Activated CD8-positive, alpha-beta memory T cell treated with anti-CD3 and anti-CD28 coated beads, Interleukin-2, amount 50 U/mL, for 24 hours (primary cell): ENCODE measurements around the gene RAD51B.

ENCODE experiments used
- DNase-seq: peaks from one replicate; pipeline ENCODE4 v3.0.0-alpha.2; 2020; ENCODE audit errors: extremely low read depth

RAD51B gene

DNA sequence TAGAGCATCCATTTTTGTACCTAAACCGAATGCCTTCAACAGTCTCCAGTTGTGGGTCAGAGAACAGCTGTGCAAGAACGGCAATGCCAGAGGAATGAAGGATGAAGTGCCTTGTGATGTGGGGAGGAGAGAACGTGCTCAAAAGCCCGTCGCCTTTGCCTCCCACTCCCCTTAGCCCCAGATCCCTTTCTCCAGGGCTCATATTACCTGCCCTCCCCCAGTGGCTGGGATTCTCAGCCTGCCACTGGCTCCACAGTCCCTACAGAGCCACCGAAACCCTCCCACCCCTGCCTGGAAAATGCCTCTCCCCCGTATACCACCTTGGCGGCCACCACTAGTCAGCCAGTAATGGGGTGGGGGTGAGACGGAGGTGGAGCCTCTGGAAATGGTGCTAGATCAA is 814.8 kb downstream of the RAD51B start:
- no peak for DNase-seq

DNA sequence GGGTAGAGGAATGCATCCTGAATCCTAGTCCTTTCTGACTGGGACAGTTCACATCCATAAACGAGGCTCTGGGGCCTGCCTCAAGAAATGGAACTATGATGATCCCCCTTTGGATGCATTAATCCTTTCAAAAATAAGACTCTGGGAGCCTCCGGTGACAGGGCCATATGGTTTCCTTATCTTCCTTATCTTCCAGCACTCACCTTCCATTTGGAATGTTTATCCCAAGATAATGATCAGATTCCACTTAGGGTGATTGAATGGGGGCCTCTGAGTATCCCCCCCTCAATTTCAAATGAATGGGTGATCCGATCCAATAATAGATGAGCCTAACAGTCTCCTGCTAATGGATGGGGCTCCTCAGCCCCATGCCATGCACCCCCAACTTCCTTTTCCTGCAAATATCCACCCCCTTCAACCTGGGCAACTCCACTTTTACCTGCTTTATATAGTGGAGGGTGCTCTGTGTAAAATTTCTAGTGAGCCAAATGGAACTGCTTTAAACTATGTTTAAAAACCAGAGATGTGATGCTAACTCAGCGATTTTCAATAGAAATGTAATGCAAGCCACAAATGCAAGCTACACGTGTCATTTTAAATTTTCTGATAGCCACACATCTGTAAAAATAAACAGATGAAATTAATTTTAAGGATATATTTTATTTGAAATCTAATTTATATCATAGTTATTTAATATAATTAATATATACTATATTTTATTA is 815.5 kb downstream of the RAD51B start:
- DNase-seq = no peak

DNA sequence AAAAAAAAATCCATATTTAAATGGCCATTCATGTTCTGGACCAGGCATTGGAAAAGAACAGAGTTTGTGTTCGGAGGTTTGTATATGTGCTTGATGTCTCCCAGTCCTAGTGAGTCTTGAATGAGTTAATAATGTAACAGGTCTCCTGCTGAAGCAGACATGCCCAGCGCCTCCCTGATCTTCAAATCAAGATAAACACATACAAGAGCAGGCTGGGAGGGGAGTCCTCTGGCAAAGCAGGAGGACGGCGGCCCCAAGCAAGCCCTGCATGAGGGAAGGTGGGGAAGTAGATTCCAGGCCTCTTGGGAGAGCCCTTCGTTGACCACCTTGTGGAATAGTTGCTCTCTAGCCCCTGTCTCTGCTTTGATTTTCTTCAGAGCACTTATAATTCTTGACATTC is 817.0 kb downstream of the RAD51B start:
- no peak for DNase-seq

DNA sequence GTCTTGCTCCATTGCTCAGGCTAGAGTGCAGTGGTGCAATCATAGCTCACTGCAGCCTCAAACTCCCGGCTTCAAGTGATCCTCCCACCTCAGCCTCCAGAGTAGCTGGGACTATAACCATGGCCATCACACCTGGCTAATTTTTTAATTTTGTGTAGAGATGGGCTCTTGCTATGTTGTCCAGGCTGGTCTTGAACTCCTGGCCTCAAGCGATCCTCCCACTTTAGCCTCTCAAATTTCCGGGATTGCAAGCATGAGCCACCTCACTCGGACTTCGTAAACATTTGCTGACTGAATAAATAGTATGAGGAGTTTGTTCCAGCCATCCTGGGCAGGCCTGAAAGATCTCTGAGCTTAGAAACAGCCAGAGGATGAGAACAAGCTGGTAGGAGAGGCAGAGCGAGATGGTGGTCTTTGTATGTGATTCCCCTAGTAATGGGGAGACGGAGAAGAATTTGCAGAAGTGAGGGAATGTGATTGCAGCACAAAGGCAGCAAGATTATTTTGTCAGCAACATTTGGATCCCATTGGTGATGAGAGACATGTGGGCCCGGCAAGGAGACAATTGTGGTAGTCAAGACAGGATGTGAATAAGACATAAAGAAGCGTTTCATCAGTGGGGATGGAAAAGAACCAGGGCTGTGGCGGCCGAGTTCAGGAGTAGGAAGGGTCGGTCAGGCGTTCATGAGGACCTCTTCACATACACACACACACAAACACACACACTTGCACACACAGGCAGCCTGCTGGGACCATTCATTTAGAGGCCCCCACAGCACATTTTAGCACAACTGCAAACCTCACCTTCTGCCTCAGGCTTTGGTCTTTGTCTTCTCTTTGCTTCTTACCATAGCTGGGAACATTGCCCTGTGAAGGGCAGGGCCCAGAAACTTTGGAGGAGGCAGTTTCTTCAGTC is 817.8 kb downstream of the RAD51B start:
- DNase-seq = no peak

DNA sequence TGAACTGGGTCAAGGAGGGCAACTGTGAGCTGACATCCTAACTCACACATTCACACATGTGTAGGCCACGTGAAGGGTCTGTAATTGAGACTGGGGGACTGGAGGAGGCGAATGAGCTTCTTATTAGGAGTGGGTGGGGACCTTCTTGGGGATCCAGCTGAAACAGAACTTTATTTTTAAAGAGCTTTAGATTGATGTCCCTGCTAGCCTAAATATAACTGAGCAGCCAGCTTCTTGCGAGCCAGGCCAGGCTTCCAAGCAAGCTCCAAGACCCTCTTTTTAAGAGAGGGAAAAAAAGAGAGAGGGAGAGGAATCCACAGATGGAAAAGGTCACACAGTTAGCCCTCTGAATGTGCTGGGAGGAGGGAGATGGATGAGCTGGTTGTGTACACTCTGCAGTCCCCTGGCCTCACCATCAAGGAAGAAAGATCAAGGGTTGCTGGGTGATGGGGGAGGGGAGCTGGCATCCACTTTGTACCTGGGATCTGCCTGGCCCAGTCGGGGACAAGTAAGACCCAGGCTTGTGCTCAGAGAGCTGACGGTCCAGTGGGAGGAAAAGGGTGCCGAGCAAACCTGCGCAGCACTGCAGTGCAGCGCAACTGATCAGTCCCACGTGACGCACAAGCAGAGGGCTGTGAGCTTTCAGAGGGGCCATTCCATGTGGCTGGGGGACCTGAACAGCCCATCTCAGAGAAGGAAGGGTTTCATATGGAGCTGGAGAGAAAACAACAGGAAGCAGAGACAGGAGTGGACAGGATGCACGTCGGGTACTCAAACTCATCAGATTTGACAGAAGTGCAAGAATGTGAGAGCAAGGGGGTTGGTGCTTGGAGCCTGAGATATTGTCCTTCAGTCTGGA is 818.8 kb downstream of the RAD51B start:
- DNase-seq = no peak

DNA sequence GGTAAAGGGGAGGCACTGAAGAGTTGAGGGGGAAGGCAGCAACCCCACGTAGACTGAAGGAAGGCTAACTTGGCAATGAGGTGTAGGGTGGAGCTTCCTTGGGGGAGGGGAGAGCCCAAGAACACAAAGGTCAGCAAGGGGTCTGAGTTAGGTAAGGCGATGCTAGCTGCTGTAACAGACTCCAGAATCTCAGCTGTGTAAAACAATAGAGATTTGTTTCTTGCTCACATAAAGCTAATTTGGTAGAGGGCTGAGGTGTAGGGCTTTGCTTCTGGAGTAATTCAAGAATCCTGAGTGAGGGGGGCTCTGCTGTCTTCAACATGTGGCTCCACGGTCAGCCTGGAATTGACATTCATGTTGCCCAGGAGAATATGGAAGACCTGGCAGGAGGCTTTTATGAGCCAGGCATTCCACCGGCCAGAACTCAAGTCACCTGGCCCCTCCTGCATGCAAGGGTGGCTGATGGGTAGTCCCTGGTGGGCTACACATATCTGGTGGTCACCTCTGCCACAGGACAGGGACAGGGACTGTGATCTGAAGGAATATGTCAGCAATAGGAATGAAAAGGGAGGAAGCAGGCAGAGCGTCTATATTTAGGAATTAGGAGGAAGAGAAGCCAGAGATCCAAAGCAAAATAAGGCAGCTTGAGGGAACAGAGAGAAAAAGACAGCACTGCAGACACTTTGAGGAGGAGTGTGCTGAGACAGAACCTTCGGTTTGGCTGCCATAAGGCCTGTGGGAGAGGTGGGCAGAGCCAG is 819.6 kb downstream of the RAD51B start:
- no peak for DNase-seq

DNA sequence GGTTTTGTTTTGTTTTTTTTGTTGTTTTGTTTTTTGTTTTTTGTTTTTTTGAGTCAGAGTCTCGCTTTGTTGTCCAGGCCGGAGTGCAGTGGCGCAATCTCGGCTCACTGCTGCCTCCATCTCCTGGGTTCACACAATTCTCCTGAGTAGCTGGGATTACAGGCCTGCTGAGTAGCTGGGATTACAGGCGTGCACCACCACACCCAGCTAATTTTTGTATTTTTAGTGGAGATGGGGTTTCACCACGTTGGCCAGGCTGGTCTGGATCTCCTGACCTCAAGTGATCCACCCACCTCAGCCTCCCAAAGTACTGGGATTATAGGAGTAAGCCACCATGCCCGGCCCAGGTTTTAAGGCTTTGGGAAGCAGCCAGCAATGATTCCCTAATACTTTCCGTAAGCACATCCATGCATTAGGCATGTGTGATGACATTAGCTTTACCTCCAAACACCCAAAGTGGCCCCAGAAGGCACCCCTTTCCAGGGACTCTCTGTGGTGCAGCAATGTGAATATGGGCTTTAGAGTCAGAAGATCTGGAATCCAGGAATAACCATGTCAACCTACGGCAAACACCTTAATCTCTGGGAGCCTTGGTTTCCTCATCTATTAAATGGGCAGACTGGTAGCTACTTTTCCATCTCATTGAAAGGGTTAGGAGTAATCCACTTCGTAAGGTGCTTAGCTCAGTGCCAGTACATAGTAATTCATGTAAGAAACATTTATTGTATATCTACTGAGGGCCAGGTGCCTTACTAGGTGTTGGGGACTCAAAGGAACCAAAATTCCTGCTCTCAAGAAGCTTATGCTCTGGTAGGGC is 820.4 kb downstream of the RAD51B start:
- no peak for DNase-seq

DNA sequence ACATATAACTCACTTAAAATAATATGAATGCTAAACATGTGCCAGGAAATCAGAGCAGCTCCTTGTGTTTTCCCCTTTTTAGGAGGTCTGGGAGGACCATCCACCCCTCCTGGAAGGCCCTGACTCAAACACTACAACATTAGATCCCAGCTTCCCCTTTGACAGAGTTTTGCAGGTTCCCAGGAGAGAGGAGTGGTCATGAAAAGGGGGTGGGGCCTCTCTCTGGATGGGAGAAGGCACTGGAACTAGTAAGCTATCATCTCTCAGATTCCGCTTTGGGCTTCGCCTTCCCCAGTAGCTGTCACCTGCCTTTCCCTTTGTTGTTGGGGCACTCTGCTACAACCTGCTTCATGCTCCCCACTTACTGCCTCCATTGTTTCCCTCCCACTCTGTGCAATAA is 824.1 kb downstream of the RAD51B start:
- no peak for DNase-seq

DNA sequence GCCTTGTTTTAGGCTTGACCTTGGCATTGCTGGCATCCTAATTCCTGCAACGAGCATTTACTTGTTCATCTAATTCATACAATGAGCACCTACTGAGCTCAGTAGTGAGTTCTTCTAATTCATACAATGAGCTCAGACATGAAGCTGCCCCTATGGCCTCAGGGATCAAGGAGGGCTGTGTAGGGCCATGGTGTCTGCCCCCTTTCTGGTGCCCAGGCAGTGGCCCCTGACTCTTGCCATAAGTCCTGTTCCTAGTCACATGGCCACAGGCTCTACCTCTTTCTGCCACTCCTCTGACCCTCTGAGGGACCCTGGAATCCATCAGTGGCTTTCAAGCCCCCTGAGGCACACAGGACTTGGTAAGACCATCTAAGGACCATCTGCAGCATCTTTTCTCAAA is 824.5 kb downstream of the RAD51B start:
- DNase-seq = no peak

DNA sequence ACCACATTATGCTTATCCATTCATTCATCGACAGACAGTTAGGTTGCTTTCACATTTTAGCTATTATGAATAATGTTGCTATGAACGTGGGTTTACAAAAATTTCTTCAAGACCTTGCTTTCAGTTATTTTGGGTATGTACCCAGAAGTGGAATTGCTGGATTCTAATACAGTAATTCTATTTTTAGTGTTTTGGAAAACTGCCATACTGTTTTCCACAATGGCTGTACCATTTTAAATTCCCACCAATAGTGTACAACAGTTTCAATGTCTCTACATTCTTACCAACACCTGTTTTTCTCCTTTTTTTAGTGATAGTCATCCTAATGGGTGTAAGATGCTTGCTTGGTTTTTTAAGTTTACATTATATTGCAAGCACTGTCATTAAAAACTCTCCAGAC is 825.8 kb downstream of the RAD51B start:
- no peak for DNase-seq

DNA sequence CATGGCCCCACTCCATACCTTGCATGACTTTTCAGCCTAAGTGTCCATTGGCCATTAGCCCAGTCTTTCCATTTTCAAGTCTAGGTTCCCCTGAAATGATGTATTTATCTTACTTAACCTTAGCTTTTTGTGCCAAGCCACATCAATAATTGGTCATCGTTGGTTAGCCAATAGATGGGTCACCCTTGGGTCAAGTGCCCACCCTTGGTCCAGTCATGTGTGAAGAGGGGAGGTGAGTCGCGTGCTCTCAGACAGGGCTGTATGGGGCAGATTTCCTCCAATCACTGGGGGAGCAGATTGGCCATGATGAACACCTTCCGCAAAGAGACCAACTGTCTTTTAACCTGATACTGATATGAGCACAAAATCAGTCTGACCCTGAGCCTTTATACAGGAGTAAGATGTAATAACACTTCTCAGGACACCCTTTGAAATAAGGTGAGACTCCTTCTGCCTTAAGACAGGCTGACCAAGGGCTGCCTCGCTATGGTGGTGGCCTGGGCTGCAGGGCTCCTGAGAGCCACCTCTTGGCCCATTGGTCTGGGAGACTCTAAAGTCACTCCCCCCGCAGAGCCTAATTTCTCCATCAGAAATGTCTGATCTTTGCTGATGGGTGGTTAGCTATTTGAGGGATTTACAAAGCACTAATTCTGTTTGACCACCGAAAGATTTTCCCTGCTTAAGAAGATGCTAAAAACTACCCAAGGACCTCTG is 830.1 kb downstream of the RAD51B start:
- DNase-seq = no peak

DNA sequence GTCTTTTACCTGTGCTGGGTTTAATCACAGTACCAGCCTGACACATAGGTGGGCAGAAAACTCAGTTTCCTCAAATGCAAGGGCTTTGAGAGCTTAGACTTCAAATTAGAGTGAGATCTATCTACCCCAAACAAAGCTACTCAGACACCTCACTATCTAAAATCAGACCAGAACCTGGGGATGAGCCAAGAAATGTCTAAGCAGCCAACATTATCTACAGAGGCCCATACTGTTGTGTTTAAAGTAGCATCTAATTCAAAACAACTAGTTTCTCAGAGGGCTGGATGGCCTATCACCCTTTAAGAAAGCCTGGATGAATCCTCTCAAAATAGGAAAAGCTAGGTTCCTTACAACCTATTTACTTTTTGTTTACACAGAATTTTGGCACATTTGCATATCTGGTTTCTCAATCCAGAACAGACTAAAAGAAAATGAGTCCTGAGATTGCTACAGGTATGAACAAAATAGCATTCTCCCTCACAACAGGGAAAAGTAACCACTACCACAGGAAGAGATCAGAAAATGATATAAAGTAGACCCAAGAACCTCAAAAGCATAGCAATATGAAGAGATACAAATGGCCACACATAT is 830.9 kb downstream of the RAD51B start:
- DNase-seq = no peak

DNA sequence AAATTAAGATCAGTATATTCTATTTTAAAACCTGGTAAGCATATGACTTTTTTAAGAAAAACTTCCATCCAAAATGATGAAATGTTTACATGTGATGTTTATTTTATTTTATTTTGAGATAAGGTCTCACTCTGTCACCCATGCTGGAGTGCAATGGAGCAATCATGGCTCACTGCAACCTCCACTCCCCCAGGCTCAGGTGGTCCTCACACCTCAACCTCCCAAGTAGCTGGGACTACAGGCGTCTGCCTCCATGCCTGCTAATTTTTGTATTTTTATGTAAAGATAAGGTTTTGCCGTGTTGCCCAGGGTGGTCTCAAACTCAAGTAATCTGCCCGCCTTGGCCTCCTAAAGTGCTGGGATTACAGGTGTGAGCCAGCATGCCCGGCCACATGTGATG is 831.5 kb downstream of the RAD51B start:
- DNase-seq = no peak

DNA sequence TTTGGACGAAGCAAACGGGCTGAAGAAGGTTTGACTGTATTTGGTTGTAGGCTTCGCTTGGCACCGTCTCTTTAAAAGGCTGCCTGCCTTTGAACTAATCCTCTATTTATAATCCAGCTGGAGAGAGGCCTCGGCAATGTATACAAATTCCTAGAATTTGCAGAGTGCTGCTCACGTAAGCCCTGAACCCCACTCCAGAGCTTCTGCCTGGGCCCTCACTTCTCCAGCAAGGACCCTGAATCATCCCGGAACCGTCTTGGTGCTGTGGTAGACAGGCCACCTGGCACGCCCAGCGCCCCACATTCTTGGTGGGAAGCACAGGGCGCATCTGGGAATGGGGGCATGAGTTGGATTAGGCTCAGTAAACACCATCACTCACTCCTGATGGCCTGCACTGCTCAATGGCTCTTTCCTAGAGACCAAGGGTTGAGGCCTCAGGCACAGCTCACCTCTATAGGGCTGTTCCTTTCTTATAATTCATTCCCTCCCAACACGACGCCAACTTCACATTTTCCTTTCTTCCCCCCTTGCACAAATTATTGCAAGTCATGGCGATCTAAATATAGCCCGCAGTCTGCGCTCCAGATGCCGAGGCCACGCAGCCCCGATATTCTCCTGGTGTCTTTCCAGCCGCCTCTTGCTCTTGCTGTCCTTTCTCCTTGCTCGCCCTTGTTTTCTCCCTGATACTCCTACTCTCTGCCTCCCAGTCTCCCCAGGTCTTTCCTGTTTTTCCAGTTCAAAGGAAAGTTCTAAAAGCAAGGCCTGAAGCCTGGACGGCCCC is 832.3 kb downstream of the RAD51B start:
- DNase-seq = no peak

DNA sequence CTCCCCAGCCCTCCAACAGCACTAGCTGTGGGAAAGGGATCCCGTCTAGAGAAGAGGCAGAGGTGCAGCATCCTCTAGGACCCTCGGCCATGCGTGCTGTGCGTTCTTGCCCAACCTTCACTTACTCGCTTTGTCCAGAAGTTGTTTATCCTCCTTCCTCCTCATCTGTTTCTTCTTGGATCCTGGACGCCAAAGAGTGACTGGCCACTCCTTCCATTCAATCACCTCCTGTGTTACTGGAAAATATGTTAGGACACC is 832.8 kb downstream of the RAD51B start:
- no peak for DNase-seq

DNA sequence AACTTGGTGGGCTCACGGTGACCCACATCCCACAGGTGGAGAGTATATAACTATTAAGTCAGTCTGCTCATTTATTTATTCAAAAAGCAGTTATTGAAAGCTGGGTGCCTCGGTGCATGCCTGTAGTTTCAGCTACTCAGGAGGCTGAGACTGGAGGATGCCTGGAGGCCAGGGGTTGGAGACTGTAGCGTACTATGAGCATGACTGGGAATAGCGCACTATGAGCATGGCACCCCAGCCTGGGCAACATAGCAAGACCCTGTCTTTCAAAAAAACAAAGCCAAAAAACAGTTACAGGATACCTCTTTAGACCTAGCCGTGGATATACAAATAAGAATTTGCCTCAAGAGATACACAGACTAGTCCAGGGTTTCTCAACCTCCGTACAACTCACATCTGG is 833.5 kb downstream of the RAD51B start:
- DNase-seq = no peak

DNA sequence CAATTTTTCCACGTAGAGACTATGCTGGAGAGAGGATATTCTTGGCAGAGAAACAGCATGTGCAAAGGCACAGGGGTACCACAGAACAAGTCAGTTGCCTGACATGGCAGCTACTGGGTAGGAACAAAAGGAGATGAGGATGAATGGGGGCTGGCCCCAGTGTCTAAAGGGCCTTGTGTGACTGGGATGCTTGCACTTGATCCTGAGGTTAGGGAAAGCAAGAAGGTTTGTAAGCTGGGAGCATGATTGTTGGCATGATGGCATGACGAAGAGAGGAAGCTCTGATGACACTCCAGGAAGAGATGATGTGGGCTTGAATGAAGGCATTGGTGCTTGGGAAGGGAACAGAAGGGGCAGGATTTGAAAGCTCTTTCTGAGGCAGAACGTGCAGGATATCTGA is 834.2 kb downstream of the RAD51B start:
- no peak for DNase-seq

DNA sequence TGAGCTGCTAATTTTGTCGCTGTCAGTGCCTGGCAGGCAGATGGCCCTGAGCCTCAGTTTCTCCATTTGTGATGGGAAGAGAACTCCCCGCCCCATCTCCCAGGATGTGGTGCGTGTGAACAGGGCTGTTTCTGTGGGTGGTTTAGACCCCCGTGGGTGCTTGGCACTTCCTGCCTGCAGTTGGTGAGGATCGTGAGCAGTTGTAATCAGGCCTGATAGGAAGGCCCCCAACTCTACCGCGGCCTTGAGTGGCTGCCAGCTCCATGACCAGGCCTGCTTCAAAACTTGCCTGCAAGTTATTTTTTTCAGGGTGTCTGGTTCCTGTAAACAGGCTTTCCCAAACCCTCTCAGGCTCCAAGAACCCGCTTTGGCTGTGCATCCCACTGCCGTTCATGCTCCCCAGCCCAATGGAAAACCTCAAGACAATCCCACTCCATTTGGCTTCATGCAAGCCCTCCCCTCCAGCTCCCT is 834.9 kb downstream of the RAD51B start:
- DNase-seq = no peak
